ENCODE results near the gene SYF2. TPM values are rescaled to one million over a fixed set of nuclear protein-coding genes. Genes with fewer than 3 reads are reported as not detected.

SYF2 gene
- total and polyA plus RNA-seq, 2 donors (not counting 3 experiments of a cell fraction or from before 2014, with no cell fraction given) = 9.3 to 38.0 TPM

DNA sequence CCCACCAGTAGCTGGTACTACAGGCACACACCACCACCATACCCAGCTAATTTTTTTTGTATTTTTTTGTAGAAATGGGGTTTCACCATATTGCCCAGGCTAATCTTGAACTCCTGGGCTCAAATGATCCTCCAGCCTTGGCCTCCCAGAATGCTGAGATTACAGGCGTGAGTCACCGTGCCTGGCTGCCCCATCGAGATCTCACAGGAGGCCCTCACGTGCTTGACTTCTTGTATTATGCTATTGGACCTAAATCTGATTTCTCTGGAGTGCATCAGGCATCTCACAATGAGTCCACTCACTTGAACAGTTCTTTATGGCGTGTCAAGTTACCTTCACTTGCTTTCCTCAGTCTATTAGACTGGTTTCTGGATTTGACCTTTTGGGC is 24.3 kb upstream of the SYF2 start:
- intact Hi-C loops (cut with micrococcal nuclease) (no loop called here), dilution Hi-C loops (cut with MboI; ENCODE audit: extremely low pct_ligation_motif_present, low sequenced_read_pairs) (no loop called here)
- FAIRE-seq = no peak
- Histone ChIP-seq H3K4me2 (ENCODE audit: insufficient read depth, low read length) (no peak overlapping the region), H2AFZ (ENCODE audit: low read depth, low read length) (no peak overlapping the region), H3K4me1 (ENCODE audit: control insufficient read depth, extremely low read depth, insufficient read depth, low read length) (peaks cover 8% of the 10 kb centered on the region), H3K4me3 (replicated peaks in 1 of 3; ENCODE audit: insufficient read depth in 1 of 3, low read depth in 1 of 3, low read length in 3 of 3) (no peak overlapping the region), H3K27me3 (ENCODE audit: control insufficient read depth in 2 of 2, insufficient read depth in 2 of 2, low read length in 2 of 2) (no peaks in the 10 kb centered on the region), H4K20me1 (replicated peaks; ENCODE audit: control insufficient read depth, extremely low read depth, insufficient read depth, low read length) (no peaks in the 10 kb centered on the region), H3K9me1 (replicated peaks; ENCODE audit: control insufficient read depth, extremely low read depth, insufficient read depth, low read length) (no peaks in the 10 kb centered on the region), H3K9ac (replicated peaks; ENCODE audit: extremely low read depth, insufficient read depth, low read length) (no peak overlapping the region), H3K9me3 (replicated peaks; ENCODE audit: control insufficient read depth, insufficient read depth, low read length) (no peaks in the 10 kb centered on the region), H3K27ac (ENCODE audit: insufficient read depth, low read depth, low read length) (no peak overlapping the region), H3K79me2 (ENCODE audit: control insufficient read depth, insufficient read depth, low read length) (no peaks in the 10 kb centered on the region), H3K36me3 (ENCODE audit: control insufficient read depth in 2 of 2, extremely low read depth in 1 of 2, insufficient read depth in 2 of 2, low read length in 2 of 2) (no peaks in the 10 kb centered on the region)
- POLR2A ChIA-PET = interaction anchor here (3.4 kb wide), 1 partner anchor 9 kb away, joined by 17 read pairs; the partner anchor contains the start of gene RSRP1
- no TSS peak for BruUV-seq (replicated peaks)
- no peak for DNase-seq (ENCODE audit: low read depth, low spot score)
- TF ChIP-seq POLR2A (IDR thresholded peaks at IDR 0.05; ENCODE audit: low read depth, low read length) (no peak), MAX (IDR thresholded peaks at IDR 0.05; ENCODE audit: insufficient read depth, insufficient read length) (no peak), FOS (IDR thresholded peaks at IDR 0.05; ENCODE audit: borderline replicate concordance, insufficient read depth, low read length) (no peak), MYC (IDR thresholded peaks at IDR 0.05; ENCODE audit: low read depth, low read length) (no peak), JUN (IDR thresholded peaks at IDR 0.05; ENCODE audit: borderline replicate concordance, insufficient read depth, insufficient read length, low read depth) (no peak), POLR2AphosphoS5 (IDR thresholded peaks at IDR 0.05; ENCODE audit: insufficient read depth, low read depth, low read length) (no peak), EZH2 (IDR thresholded peaks at IDR 0.05; ENCODE audit: borderline replicate concordance, low read depth, low read length, severe bottlenecking) (no peak), CTCF (IDR thresholded peaks at IDR 0.05; ENCODE audit: extremely low read depth in 1 of 2, insufficient read depth in 1 of 2, low read depth in 1 of 2, low read length in 2 of 2) (no peak), GATA2 (IDR thresholded peaks at IDR 0.05; ENCODE audit: insufficient read depth, insufficient read length, low read depth, low read length) (no peak)
- CTCF ChIA-PET = no interaction called here
